PC-3 (cell line): Measurements from ENCODE around the gene FEV. TPM values are rescaled to one million over a fixed set of nuclear protein-coding genes. Genes with fewer than 3 reads are reported as not detected.

Experiments used
- ATAC-seq: fragments of 200-7000 bp; cut with Tn5 transposase; 2 replicates; pipeline ENCODE4 v1.9.1; 2020; ENCODE audit warnings: mild to moderate bottlenecking, moderate library complexity
- BruUV-seq: library from RNA; stranded (reverse); fragments of 400-500 nt; replicated peaks from 2 replicates; lab custom pipeline; 2021; lab: Mats Ljungman, UMichigan
- CTCF ChIA-PET: fragments of 300-600 bp; sonication (Branson Sonifier 250); formaldehyde crosslinking; loops from one replicate; lab custom pipeline; 2022; ENCODE audit warnings: antibody characterized with exemption; lab: Charles Lee
- POLR2A ChIA-PET: fragments of 300-600 bp; sonication (Branson Sonifier 250); formaldehyde crosslinking; loops from one replicate; lab custom pipeline; 2022; ENCODE audit warnings: antibody characterized with exemption; ENCODE audit not compliant: unreplicated experiment; lab: Charles Lee
- DNase-seq: peaks from one replicate; pipeline ENCODE4 v3.0.0-alpha.2; 2015
- H2AFZ ChIP-seq: fragments of 300-600 bp; sonication (generic); 2 replicates; pipeline ENCODE4 v1.6.0; 2016; ENCODE audit warnings: antibody characterized with exemption, low read length
- H3F3A ChIP-seq: fragments of 300-600 bp; sonication (generic); one replicate; pipeline ENCODE4 v1.6.0; 2017; ENCODE audit warnings: antibody characterized with exemption, low read length, control low read depth, mild to moderate bottlenecking; ENCODE audit not compliant: unreplicated experiment
- H3K27ac ChIP-seq: fragments of 300-600 bp; sonication (generic); 2 replicates; pipeline ENCODE4 v1.5.1; 2016; ENCODE audit warnings: mild to moderate bottlenecking, low read length
- H3K27me3 ChIP-seq: fragments of 300-600 bp; sonication (generic); 2 replicates; pipeline ENCODE4 v1.6.1; 2016; ENCODE audit warnings: low read length, mixed read lengths
- H3K36me3 ChIP-seq: fragments of 300-600 bp; sonication (generic); 2 replicates; pipeline ENCODE4 v1.6.1; 2016; ENCODE audit warnings: low read depth, mixed run types, low read length, mixed read lengths
- H3K4me1 ChIP-seq: fragments of 300-600 bp; sonication (generic); 2 replicates; pipeline ENCODE4 v1.5.1; 2016; ENCODE audit warnings: low read length; ENCODE audit not compliant: insufficient read depth
- H3K4me2 ChIP-seq: fragments of 300-600 bp; sonication (generic); 2 replicates; pipeline ENCODE4 v1.6.0; 2016; ENCODE audit warnings: low read length
- H3K4me3 ChIP-seq: fragments of 300-600 bp; sonication (generic); 2 replicates; pipeline ENCODE4 v1.5.1; 2016; ENCODE audit warnings: mild to moderate bottlenecking, low read length, mixed read lengths
- H3K79me2 ChIP-seq: fragments of 300-600 bp; sonication (generic); 2 replicates; pipeline ENCODE4 v1.6.1; 2017; ENCODE audit warnings: low read length, mixed read lengths
- H3K9ac ChIP-seq: fragments of 300-600 bp; sonication (generic); 2 replicates; pipeline ENCODE4 v1.6.0; 2016; ENCODE audit warnings: mild to moderate bottlenecking, low read length
- H3K9me2 ChIP-seq: fragments of 300-600 bp; sonication (generic); replicated peaks from 2 replicates; pipeline ENCODE4 v1.6.1; 2016; ENCODE audit warnings: mixed run types, low read length, mixed read lengths
- H3K9me3 ChIP-seq: fragments of 300-600 bp; sonication (generic); 2 replicates; pipeline ENCODE4 v1.6.1; 2016; ENCODE audit warnings: low read length, mixed read lengths
- H4K20me1 ChIP-seq: fragments of 300-600 bp; sonication (generic); 2 replicates; pipeline ENCODE4 v1.6.1; 2016; ENCODE audit warnings: low read length, mixed read lengths
- EZH2 ChIP-seq: fragments of 300-600 bp; sonication (generic); IDR thresholded peaks from one replicate; pipeline ENCODE4 v1.6.1; 2017; ENCODE audit warnings: antibody characterized with exemption, mild to moderate bottlenecking, low read length; ENCODE audit not compliant: unreplicated experiment
- EZH2phosphoT487 ChIP-seq: fragments of 300-600 bp; sonication (generic); IDR thresholded peaks from 2 replicates; pipeline ENCODE4 v1.6.1; 2018; ENCODE audit warnings: mild to moderate bottlenecking, antibody characterized with exemption, low read length, borderline replicate concordance
- intact Hi-C: fragments of 100-400 bp; cut with micrococcal nuclease; formaldehyde crosslinking; loops from 2 replicates; pipeline ENCODE4 v1.9.0; 2023
- total RNA-seq: library from RNA; depleted of rRNA; stranded (reverse); fragments of >200 nt; gene quantifications from 2 replicates; pipeline ENCODE4 v1.2.3, GENCODE V29; 2014
- TF ChIP-seq, protein P1 (sequence below): fragments of 300-600 bp; sonication (generic); conservative IDR thresholded peaks from 2 replicates; pipeline ENCODE4 v1.5.1; 2017; ENCODE audit warnings: antibody characterized with exemption, low read depth, mild to moderate bottlenecking, low read length

Gene FEV
- total RNA-seq, 1 experiment from 2014 or later = 0.07 TPM

DNA sequence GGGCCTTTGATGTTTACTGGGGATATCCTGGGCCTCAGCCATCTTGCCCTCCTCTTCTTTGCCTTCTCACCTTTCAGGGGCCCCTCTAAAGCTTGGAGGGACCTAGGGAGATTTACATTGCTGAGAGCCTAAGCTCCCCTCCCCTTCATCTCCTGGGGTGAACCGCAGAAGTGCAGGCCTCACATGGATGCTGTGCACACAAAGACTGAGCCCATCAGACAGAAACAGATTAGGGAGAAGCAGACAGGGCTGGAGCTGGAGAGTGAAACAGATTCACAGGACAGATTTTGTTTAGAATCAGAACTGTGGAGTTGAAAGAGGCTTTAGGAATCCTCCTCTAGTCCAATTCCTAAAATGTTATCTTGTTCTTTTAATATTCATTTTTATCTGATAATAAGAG is 28.9 kb downstream of the FEV start:
- Histone ChIP-seq H3K27me3 (peaks cover 12% of the 10 kb centered on the region), H3K4me1 (peaks cover 12% of the 10 kb centered on the region; the same call in 1 of the 2 replicates), H3F3A (no peaks in the 10 kb centered on the region), H3K9me2 (no peaks in the 10 kb centered on the region), H3K4me2 (no peak overlapping the region), H4K20me1 (no peaks in the 10 kb centered on the region), H3K4me3 (no peak overlapping the region), H3K36me3 (no peaks in the 10 kb centered on the region), H3K9ac (no peak overlapping the region), H3K27ac (no peak overlapping the region), H3K9me3 (no peaks in the 10 kb centered on the region), H3K79me2 (no peaks in the 10 kb centered on the region), H2AFZ (no peak overlapping the region)
- intact Hi-C loops = no loop called here
- POLR2A ChIA-PET = no interaction called here
- DNase-seq (no peak), ATAC-seq (no peak)
- no peak for TF ChIP-seq EZH2
- TF ChIP-seq, protein P1, sequence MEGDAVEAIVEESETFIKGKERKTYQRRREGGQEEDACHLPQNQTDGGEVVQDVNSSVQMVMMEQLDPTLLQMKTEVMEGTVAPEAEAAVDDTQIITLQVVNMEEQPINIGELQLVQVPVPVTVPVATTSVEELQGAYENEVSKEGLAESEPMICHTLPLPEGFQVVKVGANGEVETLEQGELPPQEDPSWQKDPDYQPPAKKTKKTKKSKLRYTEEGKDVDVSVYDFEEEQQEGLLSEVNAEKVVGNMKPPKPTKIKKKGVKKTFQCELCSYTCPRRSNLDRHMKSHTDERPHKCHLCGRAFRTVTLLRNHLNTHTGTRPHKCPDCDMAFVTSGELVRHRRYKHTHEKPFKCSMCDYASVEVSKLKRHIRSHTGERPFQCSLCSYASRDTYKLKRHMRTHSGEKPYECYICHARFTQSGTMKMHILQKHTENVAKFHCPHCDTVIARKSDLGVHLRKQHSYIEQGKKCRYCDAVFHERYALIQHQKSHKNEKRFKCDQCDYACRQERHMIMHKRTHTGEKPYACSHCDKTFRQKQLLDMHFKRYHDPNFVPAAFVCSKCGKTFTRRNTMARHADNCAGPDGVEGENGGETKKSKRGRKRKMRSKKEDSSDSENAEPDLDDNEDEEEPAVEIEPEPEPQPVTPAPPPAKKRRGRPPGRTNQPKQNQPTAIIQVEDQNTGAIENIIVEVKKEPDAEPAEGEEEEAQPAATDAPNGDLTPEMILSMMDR = no peak
- no peak for TF ChIP-seq EZH2phosphoT487
- CTCF ChIA-PET = no interaction called here
- BruUV-seq = no TSS peak

DNA sequence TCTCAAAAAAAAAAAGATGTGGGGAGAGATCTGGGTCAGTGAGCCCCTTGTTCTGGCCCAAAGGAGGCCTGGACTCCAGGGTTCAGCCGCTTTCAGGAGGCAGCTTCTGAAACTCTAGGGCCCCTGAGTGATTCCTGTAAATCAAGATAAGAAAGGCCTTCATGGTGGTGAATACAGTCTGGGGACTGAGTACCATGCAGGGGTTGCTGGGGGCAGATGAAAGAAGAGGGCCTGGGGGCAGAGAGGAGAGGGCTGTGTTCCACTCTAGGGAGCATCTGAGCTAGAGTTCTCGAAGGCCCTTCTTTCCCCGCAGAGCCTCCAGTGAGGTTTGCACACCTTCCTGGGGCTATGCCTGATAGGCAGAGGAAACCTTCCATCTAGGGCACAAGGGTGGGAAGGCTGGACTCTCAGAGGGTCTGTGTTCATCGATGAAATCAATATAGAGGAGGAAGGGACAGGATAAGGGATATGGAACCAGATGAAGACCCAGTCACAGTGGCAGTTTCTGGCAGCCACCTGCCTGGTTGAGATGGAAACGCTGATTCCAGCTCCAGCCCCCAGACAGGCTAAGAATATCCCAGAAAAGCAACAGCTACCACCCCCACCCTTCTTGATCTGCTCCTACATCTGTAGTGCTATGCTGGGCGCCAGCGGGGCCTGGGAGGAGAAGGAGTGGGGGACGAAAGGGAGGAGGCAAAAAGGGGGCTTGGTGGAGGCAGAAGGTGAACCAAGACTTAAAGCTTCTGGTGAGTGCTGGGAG is 30.3 kb downstream of the FEV start:
- no peaks in the 10 kb centered on the region for H3F3A ChIP-seq
- H3K9me2 ChIP-seq = no peaks in the 10 kb centered on the region
- no peak overlapping the region for H3K4me3 ChIP-seq
- no peaks in the 10 kb centered on the region for H3K36me3 ChIP-seq
- 0 out of 2 replicates have a peak, but pooled peaks cover 3% of the 10 kb centered on the region for H3K4me1 ChIP-seq
- intact Hi-C loops = no loop called here
- no peaks in the 10 kb centered on the region for H3K9me3 ChIP-seq
- TF ChIP-seq, protein P1 = no peak
- no peak for TF ChIP-seq EZH2
- no peak for TF ChIP-seq EZH2phosphoT487
- no peak for DNase-seq
- no TSS peak for BruUV-seq
- no peaks in the 10 kb centered on the region for H4K20me1 ChIP-seq
- no peak overlapping the region for H3K9ac ChIP-seq
- CTCF ChIA-PET = no interaction called here
- no peak overlapping the region for H3K27ac ChIP-seq
- no peak for ATAC-seq
- H2AFZ ChIP-seq = no peak overlapping the region
- no peaks in the 10 kb centered on the region for H3K79me2 ChIP-seq
- H3K27me3 ChIP-seq = peaks cover 4% of the 10 kb centered on the region; the same call in 1 of the 2 replicates
- POLR2A ChIA-PET = no interaction called here
- no peak overlapping the region for H3K4me2 ChIP-seq

DNA sequence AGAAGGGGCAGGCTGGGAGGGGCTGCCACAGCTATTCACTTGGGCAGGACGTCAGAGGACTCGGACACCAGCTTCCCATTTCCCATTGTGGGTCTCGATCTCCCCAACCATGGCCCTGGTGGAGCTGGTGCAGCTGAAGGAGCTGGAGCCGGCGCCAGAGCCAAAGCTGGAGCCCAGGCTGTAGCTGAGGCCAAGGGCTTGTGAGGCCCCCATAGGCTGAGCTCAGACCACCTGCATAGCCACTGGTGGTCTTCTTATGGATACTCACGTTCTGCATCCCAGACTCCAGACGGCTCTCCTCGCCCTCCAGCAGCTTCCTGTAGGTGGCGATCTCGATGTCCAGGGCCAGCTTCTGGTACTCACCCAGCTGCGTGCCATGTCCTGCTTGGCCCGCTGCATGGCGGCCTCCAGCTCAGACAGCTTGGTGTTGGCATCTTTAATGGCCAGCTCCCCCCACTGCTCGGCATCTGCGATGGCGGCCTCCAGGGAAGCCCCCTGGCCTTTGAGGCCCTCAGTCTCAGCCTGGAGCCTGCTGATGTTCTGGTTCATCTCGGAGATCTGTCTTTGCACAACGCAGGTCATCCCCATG is 31.5 kb downstream of the FEV start:
- Histone ChIP-seq H3K9ac (no peak overlapping the region), H3K27ac (no peak overlapping the region), H3K4me1 (no peaks in the 10 kb centered on the region), H4K20me1 (no peaks in the 10 kb centered on the region), H3K9me3 (no peaks in the 10 kb centered on the region), H3K4me3 (no peak overlapping the region), H3K4me2 (no peak overlapping the region), H3K36me3 (no peaks in the 10 kb centered on the region), H3F3A (no peaks in the 10 kb centered on the region), H3K79me2 (no peaks in the 10 kb centered on the region), H3K27me3 (peaks cover 7% of the 10 kb centered on the region; the same call in 1 of the 2 replicates), H3K9me2 (no peaks in the 10 kb centered on the region), H2AFZ (no peak overlapping the region)
- TF ChIP-seq EZH2phosphoT487 (no peak), EZH2 (no peak)
- TF ChIP-seq, protein P1 = no peak; the same call in 1 of the 2 replicates
- intact Hi-C loops = no loop called here
- BruUV-seq = no TSS peak
- ATAC-seq = no peak
- no peak for DNase-seq
- CTCF ChIA-PET = interaction anchor here (0.6 kb wide), 1 partner anchor 26 kb away, joined by 3 read pairs; no protein-coding TSS in a partner anchor
- POLR2A ChIA-PET = no interaction called here
